SK-N-DZ (cell line): ENCODE data around the gene FBXW5.

Experiments used
- DNase-seq: peaks from one replicate; pipeline ENCODE4 v3.0.0-alpha.2; 2015; ENCODE audit warnings: low spot score

The FBXW5 gene

DNA sequence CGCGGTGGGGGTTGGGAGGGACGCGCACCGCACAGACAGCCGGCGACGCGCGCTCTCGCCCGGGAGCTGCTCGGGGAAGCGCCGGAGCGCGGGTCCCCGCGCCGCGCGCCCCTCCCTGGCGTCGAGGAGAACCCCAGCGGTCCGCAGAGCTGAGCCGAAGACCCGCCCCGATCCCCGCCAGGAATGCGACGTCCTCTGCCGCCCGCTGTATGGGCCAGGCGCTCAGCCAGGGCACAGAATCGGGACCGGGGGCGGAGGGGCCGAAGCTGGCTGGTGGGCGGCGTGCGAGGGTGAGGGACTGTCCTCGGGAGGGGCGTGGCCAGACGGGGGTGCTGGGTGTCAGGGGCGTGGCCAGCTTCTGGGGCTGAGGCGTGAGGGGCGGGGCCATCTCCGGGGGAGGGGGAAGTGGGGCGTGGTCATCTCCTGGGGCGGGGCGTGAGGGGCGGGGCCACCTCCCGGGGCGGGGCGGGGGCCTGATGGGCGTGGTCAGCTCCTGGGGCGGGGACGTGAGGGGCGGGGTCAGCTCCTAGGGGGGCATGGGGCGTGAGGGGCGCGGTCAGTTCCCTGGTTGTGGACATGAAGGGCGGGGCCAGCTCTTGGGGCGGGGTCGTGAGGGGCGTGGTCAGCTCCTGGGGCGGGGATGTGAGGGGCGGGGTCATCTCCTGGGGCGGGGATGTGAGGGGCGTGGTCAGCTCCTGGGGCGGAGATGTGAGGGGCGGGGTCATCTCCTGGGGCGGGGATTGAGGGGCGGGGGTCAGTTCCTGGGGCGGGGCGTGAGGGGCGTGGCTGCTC is 33.7 kb upstream of the FBXW5 start:
- no peak for DNase-seq

DNA sequence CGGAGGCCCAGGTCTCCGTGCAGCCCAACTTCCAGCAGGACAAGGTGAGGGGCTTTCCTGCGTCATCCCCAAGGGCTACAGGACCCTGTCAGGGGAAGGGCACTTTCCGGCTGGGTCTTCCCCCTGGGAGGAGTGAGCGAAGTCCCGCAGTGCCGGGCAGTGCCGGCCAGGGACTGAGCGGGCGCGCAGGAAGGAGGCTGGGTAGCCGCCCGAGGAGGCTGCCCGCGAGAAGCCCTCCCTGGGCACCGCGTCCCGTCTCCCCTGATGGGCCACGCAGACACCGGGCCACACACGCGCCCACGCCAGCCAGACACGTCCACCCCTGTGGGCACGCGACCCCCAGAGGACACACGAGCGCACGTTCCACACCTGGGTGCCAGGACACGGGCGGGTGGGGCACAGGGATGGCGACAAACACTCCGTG is 33.1 kb upstream of the FBXW5 start:
- DNase-seq: no peak

DNA sequence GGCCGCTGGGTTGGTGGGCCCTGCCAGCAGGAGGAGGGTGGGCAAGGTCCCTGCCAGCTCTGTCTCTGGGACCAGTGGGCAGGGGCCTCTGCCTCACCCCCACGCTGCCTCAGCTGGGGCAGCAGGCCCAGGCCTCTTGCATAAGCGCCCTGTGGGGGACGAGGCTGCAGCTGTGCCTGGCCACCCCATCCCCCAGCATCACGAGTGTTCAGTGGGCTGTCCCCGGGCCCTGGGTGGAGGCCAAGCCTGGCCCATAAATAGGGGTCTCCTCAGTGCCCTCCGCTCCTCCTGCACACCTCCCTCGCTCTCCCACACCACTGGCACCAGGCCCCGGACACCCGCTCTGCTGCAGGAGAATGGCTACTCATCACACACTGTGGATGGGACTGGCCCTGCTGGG is 32.7 kb upstream of the FBXW5 start, which contains the start of gene PTGDS:
TSS of gene PTGDS (plus strand) at position 282 of the 400 bp plus-strand sequence. CDS start at position 357, 75 bp downstream.
- no peak for DNase-seq

DNA sequence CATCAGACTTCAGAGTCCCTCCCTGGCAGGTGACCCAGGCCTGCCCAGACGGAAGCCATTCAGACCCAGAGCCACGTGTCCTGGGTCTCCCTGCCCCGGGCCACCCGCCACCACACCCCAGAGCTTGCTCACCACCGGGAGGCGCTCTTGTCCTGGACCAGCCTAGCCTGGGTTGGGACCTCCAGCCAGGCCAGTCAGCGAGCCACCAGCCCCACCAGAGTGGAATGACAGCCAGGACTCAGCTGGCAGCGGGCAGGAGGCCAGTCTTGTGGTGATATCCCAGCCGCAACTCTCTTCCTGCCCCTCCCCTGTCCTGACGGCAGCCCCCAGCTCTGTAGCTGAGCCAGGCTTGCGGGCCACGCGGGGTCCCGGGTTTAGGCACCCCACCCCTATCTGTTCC is 31.1 kb upstream of the FBXW5 start:
- no peak for DNase-seq

DNA sequence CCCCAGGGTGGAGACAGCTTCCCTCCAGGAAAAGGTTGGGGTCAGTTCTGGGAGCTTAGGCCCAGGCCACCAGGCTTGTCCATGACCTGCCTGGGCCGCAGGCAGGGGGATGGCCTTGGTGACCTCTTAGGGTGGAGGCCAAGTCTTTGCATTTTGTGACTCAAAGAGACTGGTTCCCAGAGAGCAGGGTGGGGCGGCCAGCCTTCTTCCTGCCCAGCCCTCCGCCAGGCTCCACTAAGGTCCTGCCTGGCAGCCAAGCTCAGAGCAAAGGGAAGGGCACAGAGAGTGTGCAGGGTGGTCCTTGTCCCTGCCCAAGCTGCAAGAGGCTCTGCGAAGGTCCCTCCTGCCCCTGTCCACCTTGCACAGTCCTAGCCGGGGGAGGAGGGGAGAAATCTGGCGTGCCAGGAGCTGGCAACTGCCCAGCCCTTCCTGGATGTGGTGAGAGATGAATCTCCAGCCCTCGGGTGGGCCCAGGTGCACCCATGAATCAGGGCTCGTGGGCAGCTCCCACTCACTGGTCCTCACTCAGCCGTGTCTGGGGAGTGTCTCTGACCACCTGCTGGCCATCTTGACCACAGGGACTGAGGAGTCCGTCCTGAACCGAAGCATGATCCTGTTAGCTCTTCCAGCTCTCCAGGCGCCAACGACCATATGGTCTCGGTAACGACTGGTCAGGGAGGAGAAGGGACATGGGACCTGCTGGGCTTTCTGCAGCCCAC is 30.4 kb upstream of the FBXW5 start:
- DNase-seq: no peak

DNA sequence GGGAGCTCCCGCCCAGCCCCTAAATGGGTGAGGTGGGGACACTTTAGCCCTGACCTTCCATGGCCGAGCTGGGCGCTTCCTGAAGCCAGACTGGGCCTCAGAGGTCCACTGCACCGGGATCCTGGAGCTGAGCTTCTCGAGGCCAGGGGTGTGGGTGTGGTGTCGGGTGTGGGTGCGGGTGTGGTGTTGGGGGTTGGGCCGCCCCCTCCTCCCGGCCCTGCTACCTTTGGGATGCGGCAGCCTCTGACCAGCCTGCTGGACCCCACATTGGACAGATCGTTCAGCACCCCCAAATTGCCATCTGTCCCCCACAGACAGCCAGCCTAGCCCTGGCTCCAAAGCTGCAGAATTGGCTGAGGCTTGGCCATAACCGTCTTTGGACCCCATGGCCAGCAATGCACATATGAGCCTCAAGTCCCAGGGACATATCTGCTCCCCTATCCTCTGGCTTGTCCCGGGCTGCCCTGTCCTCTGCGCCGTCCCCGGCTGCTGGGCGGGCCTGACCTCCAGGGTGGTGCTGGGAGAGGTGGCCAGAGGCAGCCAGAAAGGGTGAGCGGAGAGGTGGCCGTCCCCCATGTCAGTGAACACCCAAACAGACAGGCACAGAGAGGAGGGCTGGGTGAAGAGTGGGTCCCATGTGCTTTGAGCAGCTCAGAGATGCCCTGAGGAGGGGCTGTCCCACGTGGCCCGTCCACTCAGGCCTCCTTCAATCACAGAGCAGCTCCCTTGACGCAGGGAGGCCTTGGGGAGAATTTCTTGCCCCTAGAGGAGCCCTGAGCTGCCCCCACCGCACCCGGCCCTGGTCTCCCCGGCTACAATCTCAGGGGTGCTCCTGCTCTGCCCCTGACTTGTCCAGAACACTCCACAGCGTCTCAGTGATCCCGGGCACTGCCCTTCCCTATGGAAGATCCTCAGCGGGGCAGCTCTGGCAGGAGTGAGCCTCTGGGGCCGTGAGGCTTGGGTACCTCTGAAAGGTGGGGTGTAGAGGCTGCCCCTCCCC is 29.4 kb upstream of the FBXW5 start:
- DNase-seq: no peak

DNA sequence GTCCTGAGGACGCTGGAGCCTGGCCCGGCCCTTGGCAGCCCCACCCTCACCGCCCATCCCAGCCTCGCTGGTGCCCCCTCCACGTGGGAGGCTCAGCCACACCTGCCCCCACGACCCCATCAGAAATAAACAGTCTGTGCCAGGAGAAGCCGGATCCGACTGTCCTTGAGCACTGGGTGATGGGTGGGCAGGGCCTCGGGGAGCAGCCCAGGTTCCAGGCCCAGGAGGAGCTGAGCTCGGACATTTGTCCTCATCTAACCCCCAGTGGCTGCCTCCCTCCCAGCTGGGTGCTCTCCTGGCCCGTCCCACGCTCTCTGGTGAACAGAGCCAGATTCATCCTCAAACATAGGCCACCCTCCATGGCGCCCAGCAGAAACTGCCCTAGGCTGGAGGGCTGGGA is 28.2 kb upstream of the FBXW5 start:
- no peak for DNase-seq

DNA sequence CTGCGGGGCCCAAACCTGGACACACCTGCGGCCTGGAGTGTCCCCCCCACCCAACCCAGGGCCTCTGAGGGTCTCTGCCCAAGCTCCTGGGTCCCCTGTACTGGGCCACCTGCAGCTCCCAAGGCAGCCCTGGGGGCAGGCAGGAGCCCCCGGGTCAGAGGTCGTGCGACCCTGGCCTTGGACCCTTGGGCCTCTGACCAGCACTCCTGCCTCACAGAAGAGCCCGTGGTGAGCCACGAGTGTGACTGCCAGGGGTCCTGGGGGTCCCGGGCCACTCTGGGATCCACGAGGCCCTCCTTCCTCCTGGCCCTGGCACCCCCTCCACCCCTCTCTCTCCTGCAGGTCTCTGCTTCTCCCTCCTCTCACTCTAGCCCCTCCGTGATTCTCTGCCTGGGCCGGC is 27.8 kb upstream of the FBXW5 start:
- DNase-seq: no peak

DNA sequence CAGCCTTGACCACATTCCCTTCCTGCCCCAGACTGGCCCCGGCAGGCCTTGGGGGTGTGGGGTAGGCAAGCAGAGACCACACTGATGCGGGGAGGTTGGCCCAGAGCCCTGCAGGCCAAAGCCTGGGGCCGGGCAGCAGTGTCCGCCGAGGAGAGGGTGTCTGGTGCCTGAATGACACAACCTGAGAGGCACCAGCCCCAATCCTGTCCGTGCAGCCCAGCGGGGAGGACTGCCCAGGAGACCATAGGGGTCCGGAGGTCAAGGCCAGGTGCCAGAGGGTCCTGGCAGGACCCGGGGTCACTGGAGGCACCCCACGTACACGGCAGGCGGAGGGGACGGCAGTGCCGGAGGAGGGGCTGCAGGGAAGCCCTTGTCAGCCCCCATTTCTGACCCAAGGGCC is 27.2 kb upstream of the FBXW5 start:
- DNase-seq: no peak

DNA sequence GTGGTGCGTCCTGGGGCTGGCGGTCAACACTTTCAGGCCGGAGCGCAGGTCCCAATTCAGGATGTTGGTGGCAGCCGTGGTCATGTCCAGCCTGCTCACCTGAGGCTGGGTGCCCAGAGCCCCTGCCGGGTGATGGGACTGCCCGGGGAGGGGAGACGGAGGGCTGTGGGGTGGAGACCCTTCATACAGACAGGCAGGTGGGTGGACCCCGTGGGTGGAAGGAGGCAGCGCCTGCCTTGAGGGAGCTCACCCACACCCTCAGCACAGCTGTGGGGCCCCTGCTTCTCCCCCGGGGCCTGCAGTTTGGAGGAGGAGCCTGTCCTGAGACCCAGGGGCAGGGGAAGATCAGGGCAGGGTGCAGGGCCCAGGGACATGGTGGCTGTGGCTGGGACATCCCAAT is 25.8 kb upstream of the FBXW5 start:
- no peak for DNase-seq

DNA sequence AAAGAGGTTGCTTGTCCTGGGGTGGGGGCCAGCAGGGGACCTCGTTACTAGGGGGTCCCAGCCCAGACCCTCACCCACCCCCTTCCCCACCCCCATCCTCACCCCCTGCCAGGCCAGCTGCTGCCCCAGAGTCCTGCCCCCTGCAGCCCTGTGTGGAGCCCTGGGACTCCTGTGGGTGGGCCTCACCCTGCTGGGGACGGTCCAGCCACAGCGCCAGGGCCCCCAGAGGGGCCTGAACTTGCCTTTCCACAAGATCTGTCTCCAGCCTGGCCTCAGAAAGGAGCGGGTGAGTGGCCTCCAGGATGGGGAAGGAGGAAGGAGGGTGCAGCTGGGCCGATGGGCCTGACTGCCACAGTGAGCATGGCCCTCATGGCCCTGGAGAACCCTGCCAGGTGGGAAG is 25.2 kb upstream of the FBXW5 start:
- no peak for DNase-seq

DNA sequence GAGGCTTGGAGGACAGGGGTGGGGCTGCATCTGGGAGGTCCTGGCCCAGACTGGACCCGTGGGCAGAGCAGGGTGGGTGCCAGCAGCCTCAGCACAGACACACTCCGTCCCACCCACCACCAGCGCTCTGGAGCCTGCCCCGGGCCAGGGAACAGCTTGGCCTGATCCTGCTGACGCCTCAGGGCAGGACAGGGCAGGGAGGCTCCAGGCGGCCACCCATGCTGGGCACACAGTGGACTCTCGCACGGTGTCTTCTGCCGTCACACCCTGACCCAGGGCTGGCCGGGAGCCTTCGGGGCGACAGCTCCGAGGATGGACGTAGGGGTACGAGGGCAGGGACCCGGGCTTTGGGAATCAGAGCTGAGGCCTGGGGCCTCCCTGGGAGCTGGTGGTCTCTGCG is 24.6 kb upstream of the FBXW5 start:
- no peak for DNase-seq

DNA sequence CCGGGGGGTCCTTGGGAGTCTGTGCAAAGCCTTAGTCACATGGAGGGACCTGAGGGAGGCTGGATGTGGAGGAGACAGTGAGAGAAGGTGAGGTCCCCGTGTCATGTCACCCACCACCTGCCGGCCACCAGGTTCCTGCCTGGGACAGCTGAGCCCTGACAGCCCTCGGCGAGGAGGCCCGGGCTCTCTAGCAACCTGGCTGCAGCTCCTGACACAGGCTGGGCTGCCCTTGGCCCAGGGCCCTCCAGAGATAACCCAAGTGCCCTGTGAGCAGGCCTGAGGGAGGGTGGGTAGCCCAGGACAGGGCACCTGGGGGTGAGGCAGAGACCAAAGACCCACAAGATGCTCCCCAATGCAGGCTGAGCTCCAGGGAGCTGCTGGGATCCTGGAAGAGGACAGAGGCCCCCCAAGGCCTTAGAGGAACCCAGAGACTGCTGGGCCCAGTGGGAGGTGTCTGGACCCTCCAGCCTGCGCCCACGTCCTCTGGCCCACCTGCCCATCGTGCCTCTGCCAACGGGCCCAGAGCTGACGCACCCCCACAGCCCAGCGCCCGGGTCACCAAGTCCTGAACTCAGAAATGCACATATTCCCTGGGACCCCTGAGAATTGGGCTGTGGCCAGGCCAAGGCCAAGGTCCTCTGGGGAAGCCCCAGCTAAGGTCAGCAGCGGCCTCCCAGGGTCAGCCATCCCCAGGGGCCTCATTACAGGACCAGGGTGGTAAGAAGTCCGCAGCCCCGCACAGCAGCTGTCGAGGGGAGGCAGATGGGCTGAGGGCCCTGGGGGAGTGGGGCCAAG is 24.0 kb upstream of the FBXW5 start:
- DNase-seq: no peak

DNA sequence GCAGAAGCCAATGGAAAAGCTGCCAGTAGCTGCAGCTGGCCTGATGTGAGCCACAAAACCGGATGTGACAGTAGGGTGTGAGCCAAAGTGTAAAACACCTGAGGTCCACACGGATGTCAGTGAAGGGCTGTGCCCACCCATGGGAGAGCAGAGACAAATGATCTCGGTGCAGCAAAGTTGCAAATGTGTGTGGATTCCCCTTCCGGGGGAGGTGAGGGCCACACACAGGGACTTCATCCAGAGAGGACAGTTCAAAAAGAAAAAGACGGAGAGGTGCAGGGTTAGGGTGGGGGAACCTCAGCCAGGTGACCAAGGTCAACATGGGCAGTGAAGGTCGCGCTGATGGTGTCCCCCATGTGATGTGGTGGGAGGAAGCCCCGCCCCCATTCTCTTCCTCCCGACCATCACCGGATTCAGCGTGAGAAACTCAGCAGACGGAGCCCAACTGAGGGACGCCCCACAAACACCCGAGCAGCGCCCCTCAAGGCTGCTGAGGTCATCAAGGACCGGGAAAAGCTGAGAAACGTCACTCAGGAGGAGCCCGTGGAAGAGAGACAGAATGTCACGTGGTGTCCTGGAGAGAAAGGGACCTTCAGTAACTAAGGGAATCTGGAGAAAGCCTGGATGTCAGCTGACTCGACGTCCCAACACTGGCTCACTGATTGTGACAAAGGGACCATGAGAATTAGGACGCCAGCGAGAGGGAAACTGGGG is 21.4 kb upstream of the FBXW5 start:
- no peak for DNase-seq

DNA sequence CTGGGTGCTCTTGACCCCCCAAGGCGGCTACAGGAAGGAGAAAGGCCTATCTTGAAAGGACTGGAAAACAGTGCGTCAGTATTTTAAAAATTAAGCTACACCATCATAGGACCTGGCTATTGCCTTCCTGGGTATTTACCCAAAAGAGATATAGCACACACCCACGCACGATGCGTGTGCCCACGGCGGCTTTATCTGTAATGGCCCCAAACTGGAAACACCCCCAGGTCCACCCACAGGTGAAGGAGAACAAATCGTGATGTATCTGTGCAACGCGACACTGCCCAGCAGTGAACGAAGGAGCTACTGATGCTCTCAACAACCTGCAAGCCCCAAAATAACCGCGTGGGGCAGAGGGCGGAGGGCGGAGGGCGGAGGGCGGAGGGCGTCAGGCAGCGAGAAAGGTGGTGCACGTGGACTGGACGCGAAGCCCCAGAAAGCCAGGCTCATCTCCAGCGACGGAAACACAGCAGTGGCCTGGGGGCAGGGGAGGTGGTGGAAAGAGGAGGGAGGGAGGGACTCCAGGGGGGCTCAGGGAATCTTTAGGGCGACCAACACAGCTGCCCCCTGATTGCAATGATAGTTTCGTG is 20.4 kb upstream of the FBXW5 start:
- DNase-seq: no peak

DNA sequence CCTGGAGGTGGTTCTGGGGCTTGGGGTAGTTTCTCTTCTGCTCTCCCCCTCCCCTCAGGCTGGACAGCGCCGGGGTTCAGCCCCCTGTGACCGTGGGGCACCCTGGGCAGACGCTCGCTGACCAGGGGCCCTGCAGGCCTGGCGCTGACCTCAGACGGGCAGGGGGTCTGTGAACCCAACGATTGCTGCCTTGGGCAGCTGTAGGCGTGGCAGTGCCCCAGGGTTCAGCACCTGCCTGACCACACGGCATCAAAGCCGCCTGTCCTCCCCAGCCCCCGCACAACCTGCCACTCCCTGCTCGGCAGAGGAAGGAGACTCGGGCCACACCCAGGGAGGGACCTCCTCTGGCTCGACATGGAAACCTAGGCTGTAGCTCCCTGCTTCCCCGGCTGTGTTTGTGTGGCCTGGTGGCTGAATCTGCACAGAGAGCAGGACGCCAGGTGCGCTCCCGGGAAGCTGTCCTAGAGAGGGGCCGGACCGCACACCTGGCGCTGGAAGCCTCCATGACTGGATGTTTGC is 19.7 kb upstream of the FBXW5 start:
- DNase-seq: no peak

DNA sequence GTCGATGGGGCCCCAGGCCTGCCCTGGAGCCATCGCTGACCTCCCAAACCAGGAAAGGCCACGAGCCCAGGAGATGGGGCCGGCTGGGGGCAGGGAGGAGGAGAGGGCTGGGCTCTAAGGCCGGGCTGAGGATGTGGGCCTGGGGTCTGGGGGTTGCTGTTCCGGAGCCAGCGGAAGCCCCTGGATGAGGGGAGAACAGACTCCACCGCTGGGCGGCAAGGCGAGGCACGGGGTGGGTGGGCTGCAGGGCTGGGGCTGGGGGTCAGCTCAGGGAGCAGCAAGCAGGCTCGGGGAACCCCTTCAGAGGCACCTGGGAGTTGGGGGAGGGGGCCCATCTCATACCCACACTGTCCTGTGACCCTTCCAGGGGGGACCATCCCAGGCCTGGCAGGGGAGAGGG is 19.2 kb upstream of the FBXW5 start:
- no peak for DNase-seq

DNA sequence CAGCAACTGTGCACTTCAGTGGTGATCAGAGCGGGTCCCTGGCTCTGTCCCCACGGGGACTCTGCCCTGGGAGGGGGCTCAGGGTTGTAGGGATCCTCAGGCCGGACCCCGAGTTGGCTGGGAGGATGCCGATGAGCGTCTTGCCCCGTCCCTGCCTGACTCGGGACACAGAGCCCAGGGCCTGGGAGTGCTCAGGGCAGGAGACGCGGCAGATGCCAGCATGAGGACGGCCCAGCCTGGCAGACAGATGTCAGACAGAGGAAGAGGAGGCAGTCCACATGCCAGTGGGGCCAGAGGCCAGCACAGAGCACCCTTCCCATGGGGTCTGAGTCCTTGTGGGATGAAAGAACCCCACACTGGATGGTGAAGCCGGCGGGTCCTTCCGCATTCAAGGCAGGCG is 18.8 kb upstream of the FBXW5 start:
- DNase-seq: no peak

DNA sequence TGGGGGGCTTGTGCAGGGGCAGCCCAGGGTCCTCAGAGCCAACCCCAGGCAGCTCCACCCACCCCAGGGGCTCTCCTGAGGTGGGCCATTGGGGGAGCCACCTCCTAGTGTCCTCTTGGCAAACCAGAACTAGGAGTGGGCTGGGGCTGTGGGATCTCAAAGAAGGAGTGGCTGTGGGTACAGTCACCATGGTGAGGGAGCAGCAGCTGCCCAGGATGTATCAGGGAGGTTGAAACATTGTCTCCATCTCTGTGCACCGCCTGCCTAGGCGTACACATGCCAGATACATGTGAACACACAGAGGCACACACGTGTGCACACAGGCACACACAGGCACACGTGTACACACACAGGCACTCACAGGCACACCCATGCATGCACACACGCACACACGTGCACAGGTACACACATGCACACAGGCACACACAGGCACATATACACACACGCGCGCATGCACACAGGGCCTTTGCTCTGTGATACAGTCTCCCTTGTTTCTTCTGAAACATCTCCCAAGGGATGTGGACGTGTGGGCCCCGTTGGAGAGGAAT is 18.2 kb upstream of the FBXW5 start:
- no peak for DNase-seq

DNA sequence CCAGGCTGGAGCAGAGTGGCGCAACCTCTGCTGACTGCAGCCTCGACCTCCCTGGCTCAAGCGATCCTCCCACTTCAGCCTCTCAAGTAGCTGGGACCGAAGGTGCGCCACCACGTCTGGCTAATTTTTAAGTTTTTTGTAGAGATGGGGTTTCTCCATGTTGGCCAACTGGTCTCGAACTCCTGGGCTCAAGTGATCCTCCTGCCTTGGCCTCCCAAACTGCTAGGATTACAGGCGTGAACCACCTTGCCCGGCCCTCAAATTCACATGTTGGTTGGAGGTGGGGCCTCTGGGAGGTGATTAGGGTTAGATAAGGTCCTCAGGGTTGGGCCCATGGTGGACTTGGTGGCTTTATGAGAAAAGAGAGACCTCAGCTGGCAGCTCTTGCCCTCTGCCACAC is 17.6 kb upstream of the FBXW5 start:
- DNase-seq: no peak
